HG03575 (cell line): Measurements from ENCODE around the gene TTLL9.

Experiments used
- ATAC-seq: cut with Tn5 transposase; IDR thresholded peaks from one replicate; pipeline ENCODE4 v1.9.1; 2021; ENCODE audit not compliant: unreplicated experiment, insufficient number of reproducible peaks, low FRiP score; ENCODE audit errors: extremely low read depth

The TTLL9 gene

GRCh38 chr20:31870726-31871617, 538 bp downstream of the TTLL9 start:
- ATAC-seq: no peak

- ATAC-seq: no peak
These were observed 1.2 kb downstream of the TTLL9 start for GRCh38 chr20:31871618-31871954.

GRCh38 chr20:31872406-31872805, 2.0 kb downstream of the TTLL9 start:
- no peak for ATAC-seq

- no peak for ATAC-seq
These were observed 5.2 kb downstream of the TTLL9 start for GRCh38 chr20:31875671-31876070.

- no peak for ATAC-seq
These were observed 7.2 kb downstream of the TTLL9 start for GRCh38 chr20:31877684-31878083.

GRCh38 chr20:31879143-31879987, 8.9 kb downstream of the TTLL9 start:
- ATAC-seq: no peak

- ATAC-seq: no peak
These were observed 11.5 kb downstream of the TTLL9 start for GRCh38 chr20:31881945-31882344.

GRCh38 chr20:31883829-31884228, 13.4 kb downstream of the TTLL9 start:
- no peak for ATAC-seq

- no peak for ATAC-seq
These were observed 20.2 kb downstream of the TTLL9 start for GRCh38 chr20:31890646-31891045.

- ATAC-seq: peak; percentile 84
These were observed 24.7 kb downstream of the TTLL9 start for GRCh38 chr20:31894980-31895675.

GRCh38 chr20:31896049-31896448, 25.6 kb downstream of the TTLL9 start:
- ATAC-seq: no peak

GRCh38 chr20:31897541-31897940, 27.1 kb downstream of the TTLL9 start:
- ATAC-seq: no peak

- ATAC-seq: no peak
These were observed 31.2 kb downstream of the TTLL9 start for GRCh38 chr20:31901615-31902014.

GRCh38 chr20:31903627-31904386, 33.4 kb downstream of the TTLL9 start:
- ATAC-seq: no peak

- ATAC-seq: no peak
These were observed 35.6 kb downstream of the TTLL9 start for GRCh38 chr20:31906001-31906400.

- no peak for ATAC-seq
These were observed 36.6 kb downstream of the TTLL9 start for GRCh38 chr20:31907046-31907445.

GRCh38 chr20:31908016-31908415, 37.6 kb downstream of the TTLL9 start:
- no peak for ATAC-seq

GRCh38 chr20:31908424-31908823, 38.0 kb downstream of the TTLL9 start:
- ATAC-seq: no peak
